ENCODE data around the gene EFS.
A peak's percentile ranks its signal among the peaks of the same experiment; 100 is the strongest.

EFS gene

DNA sequence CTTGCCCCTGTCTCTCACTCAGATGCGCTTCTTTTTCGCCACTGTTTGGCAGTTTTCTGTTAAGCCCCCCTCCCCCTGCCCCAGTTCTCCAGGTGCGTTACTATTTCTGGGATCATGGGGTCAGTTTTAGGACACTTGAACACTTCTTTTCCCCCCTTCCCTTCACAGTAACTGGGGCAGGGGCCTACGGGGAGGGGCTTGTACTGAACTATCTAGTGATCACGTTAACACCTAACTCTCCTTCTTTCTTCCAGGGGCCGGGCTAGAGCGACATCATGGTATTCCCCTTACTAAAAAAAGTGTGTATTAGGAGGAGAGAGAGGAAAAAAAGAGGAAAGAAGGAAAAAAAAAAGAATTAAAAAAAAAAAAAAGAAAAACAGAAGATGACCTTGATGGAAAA lies 40.0 kb downstream of the EFS start:
- Histone ChIP-seq H3K9me3 (ENCODE audit: control insufficient read depth in 2 of 2, low read length in 2 of 2) (no peaks in the 10 kb centered on the region), H3K4me3 (ENCODE audit: low read length in 2 of 2) (no peak overlapping the region), H3K36me3 (ENCODE audit: control insufficient read depth in 2 of 2, insufficient read depth in 2 of 2, low read length in 2 of 2) (peaks cover 17 to 21% of the 10 kb centered on the region in 2 donors), H3K27ac (ENCODE audit: low read length) (no peak overlapping the region), H3K4me1 (ENCODE audit: control insufficient read depth, insufficient read depth, low read length) (peaks cover 20% of the 10 kb centered on the region), H3K9ac (ENCODE audit: low read length in 2 of 2) (no peak overlapping the region), H3K27me3 (ENCODE audit: control insufficient read depth in 1 of 2, insufficient read depth in 2 of 2, low read length in 2 of 2) (no peaks in the 10 kb centered on the region)

DNA sequence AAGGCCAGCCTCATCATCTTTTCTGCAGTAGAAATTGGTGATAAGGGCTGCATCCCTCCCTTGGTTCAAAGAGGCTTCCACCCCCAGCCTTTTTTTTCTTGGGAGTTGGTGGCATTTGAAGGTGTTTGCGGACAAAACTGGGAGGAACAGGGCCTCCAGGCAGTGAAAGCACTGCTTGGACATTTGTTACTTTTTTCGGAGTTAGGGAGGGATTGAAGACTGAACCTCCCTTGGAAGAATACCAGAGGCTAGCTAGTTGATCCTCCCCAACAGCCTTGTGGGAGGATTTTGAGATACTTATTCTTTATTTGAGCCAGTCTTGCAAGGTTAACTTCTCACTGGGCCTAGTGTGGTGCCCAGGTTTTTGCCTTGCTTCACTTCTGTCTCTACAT lies 40.5 kb downstream of the EFS start:
- Histone ChIP-seq H3K4me3 (ENCODE audit: low read length in 2 of 2) (no peak overlapping the region), H3K27ac (ENCODE audit: low read length) (no peak overlapping the region), H3K9me3 (ENCODE audit: control insufficient read depth in 2 of 2, low read length in 2 of 2) (no peaks in the 10 kb centered on the region)

DNA sequence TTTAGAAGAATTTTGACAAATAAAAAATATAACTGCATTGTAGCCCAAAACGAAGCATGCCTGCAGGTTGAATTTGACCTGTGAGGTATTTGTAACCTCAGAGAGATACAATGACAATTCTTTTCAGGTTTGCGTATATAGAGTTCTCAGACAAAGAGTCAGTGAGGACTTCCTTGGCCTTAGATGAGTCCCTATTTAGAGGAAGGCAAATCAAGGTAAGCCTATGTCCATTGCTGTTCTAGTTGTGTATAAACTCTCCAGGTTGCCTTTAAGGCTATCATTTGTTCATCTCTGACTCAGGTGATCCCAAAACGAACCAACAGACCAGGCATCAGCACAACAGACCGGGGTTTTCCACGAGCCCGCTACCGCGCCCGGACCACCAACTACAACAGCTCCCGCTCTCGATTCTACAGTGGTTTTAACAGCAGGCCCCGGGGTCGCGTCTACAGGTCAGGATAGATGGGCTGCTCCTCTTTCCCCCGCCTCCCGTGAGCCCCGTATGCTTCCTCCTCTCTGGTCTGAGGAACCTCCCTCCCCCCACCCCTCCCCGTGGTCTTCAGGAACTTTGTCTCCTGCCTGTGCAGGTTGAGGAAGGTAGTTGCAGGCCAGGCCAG lies 41.0 kb downstream of the EFS start:
- Histone ChIP-seq H3K4me3 (ENCODE audit: low read length in 2 of 2) (no peak overlapping the region), H3K36me3 (ENCODE audit: control insufficient read depth in 2 of 2, insufficient read depth in 2 of 2, low read length in 2 of 2) (peaks cover 17 to 21% of the 10 kb centered on the region in 2 donors), H3K4me1 (ENCODE audit: control insufficient read depth, insufficient read depth, low read length) (peaks cover 22% of the 10 kb centered on the region), H3K27me3 (ENCODE audit: control insufficient read depth in 1 of 2, insufficient read depth in 2 of 2, low read length in 2 of 2) (no peaks in the 10 kb centered on the region), H3K9me3 (ENCODE audit: control insufficient read depth in 2 of 2, low read length in 2 of 2) (no peaks in the 10 kb centered on the region), H3K9ac (ENCODE audit: low read length in 2 of 2) (no peak overlapping the region), H3K27ac (ENCODE audit: low read length) (no peak overlapping the region)

More for the DNA sequence above, 40.5 kb downstream of the EFS start:
- H3K4me1 ChIP-seq (ENCODE audit: control insufficient read depth, insufficient read depth, low read length), result peaks cover 22% of the 10 kb centered on the region
- H3K27me3 ChIP-seq (ENCODE audit: control insufficient read depth in 1 of 2, insufficient read depth in 2 of 2, low read length in 2 of 2), result no peaks in the 10 kb centered on the region
- H3K36me3 ChIP-seq (ENCODE audit: control insufficient read depth in 2 of 2, insufficient read depth in 2 of 2, low read length in 2 of 2), result peaks cover 17 to 21% of the 10 kb centered on the region in 2 donors
- no peak overlapping the region for H3K9ac ChIP-seq (ENCODE audit: low read length in 2 of 2)

DNA sequence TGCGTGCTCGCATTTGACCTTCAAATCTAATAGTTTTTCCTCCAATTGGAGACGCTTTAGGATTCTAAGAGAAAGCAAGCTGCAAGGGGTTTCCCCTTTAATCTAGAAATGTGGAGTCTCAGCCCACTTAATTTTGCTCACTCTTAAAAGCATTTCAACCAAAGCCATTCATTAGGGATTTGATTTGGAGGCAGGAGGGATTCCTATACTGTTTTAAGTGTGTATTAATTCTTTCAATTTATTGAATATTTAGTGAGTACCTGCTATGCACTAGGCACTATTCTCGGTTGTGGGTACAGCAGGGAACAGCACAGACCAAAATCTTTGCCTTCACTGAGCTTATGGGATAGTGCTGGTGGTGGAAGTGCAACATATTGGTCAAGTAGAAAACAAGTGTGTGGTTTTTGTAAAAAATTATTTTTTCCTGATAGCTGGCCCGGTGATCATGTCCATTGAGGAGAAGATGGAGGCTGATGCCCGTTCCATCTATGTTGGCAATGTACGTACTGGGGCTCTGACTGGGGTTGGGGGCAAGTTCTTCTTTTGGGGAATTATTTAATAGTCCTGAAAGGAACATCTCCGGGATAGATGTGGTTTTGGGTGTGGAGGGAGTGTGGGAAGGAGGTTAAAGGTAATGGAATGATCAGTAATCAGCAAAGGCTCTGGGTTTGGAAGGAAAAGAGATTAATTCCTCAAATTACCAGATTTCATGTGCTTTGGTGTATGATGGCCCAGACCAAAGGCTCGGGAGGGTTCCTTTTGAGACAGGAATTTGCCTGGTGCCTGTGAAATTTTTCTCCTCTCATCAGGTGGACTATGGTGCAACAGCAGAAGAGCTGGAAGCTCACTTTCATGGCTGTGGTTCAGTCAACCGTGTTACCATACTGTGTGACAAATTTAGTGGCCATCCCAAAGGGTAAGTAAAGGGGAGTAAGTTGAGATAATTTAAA lies 42.1 kb downstream of the EFS start:
- Histone ChIP-seq H3K9ac (ENCODE audit: low read length in 2 of 2) (peak overlapping the region; percentile 89 to 93), H3K36me3 (ENCODE audit: control insufficient read depth in 2 of 2, insufficient read depth in 2 of 2, low read length in 2 of 2) (peaks cover 17 to 21% of the 10 kb centered on the region in 2 donors), H3K4me1 (ENCODE audit: control insufficient read depth, insufficient read depth, low read length) (peaks cover 22% of the 10 kb centered on the region), H3K27me3 (ENCODE audit: control insufficient read depth in 1 of 2, insufficient read depth in 2 of 2, low read length in 2 of 2) (no peaks in the 10 kb centered on the region), H3K27ac (ENCODE audit: low read length) (peak overlapping the region; percentile 60), H3K4me3 (ENCODE audit: low read length in 2 of 2) (peak overlapping the region; percentile 86 to 92), H3K9me3 (ENCODE audit: control insufficient read depth in 2 of 2, low read length in 2 of 2) (no peaks in the 10 kb centered on the region)

DNA sequence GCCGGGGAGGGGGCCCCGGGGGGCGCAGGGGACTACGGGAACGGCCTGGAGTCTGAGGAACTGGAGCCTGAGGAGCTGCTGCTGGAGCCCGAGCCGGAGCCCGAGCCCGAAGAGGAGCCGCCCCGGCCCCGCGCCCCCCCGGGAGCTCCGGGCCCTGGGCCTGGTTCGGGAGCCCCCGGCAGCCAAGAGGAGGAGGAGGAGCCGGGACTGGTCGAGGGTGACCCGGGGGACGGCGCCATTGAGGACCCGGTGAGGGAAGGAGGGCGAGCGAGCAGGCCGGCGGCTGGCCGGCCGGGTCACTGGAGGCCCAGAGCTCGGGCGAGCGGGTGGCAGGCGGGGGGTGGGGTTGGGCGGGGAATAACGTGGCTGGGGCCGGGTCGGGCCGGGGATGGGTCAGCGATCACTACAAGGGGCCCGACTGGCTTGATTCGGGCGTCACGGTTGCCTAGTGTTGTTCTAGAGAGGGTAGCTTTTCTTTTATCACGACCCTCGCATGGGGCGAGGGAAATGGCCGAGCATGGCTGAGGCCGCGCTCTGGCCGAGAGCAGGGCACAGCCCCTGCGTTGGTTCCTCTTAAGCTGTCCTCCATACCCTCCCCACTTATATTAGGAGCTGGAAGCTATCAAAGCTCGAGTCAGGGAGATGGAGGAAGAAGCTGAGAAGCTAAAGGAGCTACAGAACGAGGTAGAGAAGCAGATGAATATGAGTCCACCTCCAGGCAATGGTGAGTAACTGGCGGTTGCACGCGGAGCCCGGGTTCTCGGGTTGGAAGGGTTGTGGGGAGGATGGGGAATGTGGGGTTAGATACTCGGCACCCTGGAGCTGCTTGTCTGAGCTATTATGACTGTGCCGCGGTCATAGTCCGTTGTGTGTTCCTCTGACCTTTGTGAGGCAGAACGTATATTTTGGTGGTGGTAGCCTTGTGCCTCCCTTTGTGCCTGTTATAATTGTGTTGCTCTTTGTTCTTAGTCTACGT lies 43.1 kb downstream of the EFS start:
- peaks cover 22% of the 10 kb centered on the region for H3K4me1 ChIP-seq (ENCODE audit: control insufficient read depth, insufficient read depth, low read length)
- H3K9ac ChIP-seq (ENCODE audit: low read length in 2 of 2), result peak overlapping the region; percentile 89 to 93
- peak overlapping the region; percentile 67 for H3K27ac ChIP-seq (ENCODE audit: low read length)
- H3K36me3 ChIP-seq (ENCODE audit: control insufficient read depth in 2 of 2, insufficient read depth in 2 of 2, low read length in 2 of 2), result peaks cover 17 to 21% of the 10 kb centered on the region in 2 donors
- no peaks in the 10 kb centered on the region for H3K27me3 ChIP-seq (ENCODE audit: control insufficient read depth in 1 of 2, insufficient read depth in 2 of 2, low read length in 2 of 2)
- no peaks in the 10 kb centered on the region for H3K9me3 ChIP-seq (ENCODE audit: control insufficient read depth in 2 of 2, low read length in 2 of 2)
- peak overlapping the region; percentile 86 to 92 for H3K4me3 ChIP-seq (ENCODE audit: low read length in 2 of 2)

DNA sequence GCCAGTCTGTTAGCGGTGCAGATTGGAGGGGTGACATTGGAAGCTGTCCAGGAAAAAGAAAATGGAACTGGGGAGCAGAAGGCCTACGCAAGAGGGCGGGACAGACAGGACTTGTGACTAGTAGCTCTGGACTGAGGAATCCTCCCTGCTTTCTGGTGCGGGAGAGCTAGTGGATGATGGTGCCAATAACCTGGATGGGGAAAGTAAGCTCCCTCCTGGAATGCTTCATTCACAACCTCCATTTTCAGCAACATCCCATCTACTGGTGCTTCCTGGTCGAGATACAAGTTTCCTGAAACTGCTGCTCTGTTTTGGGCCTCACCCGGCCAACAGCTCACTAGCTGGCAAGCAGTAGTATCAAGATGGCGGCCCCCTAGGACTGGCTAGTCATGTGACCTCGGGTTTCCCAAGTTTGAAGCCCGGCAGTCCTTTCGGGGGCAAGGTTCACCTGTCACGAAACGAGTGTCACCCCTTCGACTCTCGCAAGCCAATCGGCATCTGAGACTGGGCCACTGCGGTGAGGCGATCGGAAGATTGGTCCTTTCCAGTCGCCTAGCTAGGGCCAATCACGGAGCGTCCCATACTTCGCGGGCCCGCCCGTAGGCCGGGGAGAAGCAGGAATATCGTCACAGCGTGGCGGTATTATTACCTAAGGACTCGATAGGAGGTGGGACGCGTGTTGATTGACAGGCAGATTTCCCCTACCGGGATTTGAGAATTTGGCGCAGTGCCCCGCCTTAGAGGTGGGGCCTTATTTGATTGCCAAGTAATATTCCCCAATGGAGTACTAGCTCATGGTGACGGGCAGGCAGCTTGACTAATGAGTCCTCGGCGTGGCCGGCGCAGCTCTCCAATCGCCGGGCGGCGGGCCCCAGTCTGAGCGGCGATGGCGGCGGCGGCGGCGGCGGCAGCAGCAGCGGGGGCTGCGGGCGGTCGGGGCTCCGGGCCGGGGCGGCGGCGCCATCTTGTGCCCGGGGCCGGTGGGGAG lies 44.1 kb downstream of the EFS start, which contains the start of gene PABPN1:
TSS of gene PABPN1 (plus strand) at position 874 of the 988 bp plus-strand sequence. CDS start at position 887, 13 bp downstream.
- peaks cover 17 to 21% of the 10 kb centered on the region in 2 donors for H3K36me3 ChIP-seq (ENCODE audit: control insufficient read depth in 2 of 2, insufficient read depth in 2 of 2, low read length in 2 of 2)
- H3K4me3 ChIP-seq (ENCODE audit: low read length in 2 of 2), result peak within 1 kb of the TSS; percentile 86 to 92
- peak within 1 kb of the TSS; percentile 90 to 93 for H3K9ac ChIP-seq (ENCODE audit: low read length in 2 of 2)
- H3K4me1 ChIP-seq (ENCODE audit: control insufficient read depth, insufficient read depth, low read length), result peaks cover 22% of the 10 kb centered on the region
- H3K9me3 ChIP-seq (ENCODE audit: control insufficient read depth in 2 of 2, low read length in 2 of 2), result no peaks in the 10 kb centered on the region
- peak within 1 kb of the TSS; percentile 98 for H3K27ac ChIP-seq (ENCODE audit: low read length)
- no peaks in the 10 kb centered on the region for H3K27me3 ChIP-seq (ENCODE audit: control insufficient read depth in 1 of 2, insufficient read depth in 2 of 2, low read length in 2 of 2)

DNA sequence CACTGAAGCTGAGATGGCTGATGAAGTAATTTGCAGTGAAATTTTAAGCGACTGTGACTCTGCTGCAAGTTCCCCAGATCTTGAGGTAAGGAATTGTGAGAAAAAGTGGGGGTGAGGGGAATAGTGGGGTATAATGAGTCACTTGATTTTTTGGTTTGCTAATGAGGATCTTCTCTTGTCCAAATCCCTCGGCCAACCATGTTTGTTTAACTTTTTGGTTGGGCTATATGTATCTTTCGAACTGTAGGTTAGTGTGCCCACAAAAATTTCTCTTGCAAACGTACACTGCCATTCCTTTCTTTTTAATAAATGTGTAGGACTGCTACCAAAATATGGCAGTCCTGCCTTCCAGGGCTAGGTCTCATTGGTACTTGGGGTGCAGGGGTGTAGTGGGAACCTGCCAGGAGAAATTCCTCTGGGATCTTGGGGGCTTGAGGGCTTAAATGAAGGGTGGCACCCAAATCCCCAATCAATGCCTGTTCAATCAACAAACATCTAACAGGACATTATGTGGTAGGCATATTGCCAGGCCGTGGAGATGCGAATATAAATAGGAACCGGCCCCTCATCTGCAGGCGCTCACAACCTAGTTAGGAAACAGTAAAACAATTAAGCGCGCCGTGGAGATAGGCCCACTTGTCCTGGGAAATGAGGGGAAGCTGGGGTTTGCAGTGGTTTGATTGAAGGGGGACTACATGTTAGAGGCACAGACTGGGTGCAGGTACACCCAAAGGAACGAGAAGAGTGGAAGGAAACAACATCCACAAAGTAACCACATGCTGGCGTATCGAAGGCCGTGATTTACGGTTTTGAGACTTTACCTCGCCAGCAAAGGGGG lies 45.0 kb downstream of the EFS start:
- H3K4me1 ChIP-seq (ENCODE audit: control insufficient read depth, insufficient read depth, low read length), result peaks cover 22% of the 10 kb centered on the region
- H3K4me3 ChIP-seq (ENCODE audit: low read length in 2 of 2), result peak overlapping the region; percentile 48 to 80
- H3K27ac ChIP-seq (ENCODE audit: low read length), result peak overlapping the region; percentile 98
- H3K27me3 ChIP-seq (ENCODE audit: control insufficient read depth in 1 of 2, insufficient read depth in 2 of 2, low read length in 2 of 2), result no peaks in the 10 kb centered on the region
- H3K9ac ChIP-seq (ENCODE audit: low read length in 2 of 2), result peak overlapping the region; percentile 39 to 90
- no peaks in the 10 kb centered on the region for H3K9me3 ChIP-seq (ENCODE audit: control insufficient read depth in 2 of 2, low read length in 2 of 2)
- peaks cover 17 to 20% of the 10 kb centered on the region in 2 donors for H3K36me3 ChIP-seq (ENCODE audit: control insufficient read depth in 2 of 2, insufficient read depth in 2 of 2, low read length in 2 of 2)

DNA sequence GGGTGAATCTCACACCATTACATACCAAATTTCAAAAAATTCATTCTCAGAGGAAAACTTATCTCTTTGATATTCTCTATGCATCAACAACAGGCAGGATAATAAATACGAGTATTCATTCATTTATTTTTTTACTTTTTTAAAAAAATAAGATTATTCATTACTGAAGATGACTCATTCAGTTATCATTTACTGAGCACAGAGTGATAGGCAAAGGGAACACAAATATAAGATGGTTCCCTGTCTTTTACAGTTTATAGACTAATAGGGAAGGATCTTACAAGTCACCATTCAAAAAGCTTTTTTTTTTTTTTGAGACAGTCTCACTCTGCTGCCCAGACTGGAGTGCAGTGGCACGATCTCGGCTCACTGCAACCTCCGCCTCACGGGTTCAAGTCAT lies 48.7 kb downstream of the EFS start:
- no peak overlapping the region for H3K9ac ChIP-seq (ENCODE audit: low read length in 2 of 2)
- no peaks in the 10 kb centered on the region for H3K27me3 ChIP-seq (ENCODE audit: control insufficient read depth in 1 of 2, insufficient read depth in 2 of 2, low read length in 2 of 2)
- no peaks in the 10 kb centered on the region for H3K36me3 ChIP-seq (ENCODE audit: control insufficient read depth in 2 of 2, insufficient read depth in 2 of 2, low read length in 2 of 2)
- H3K4me3 ChIP-seq (ENCODE audit: low read length in 2 of 2), result no peak overlapping the region
- H3K9me3 ChIP-seq (ENCODE audit: control insufficient read depth in 2 of 2, low read length in 2 of 2), result no peaks in the 10 kb centered on the region
- H3K27ac ChIP-seq (ENCODE audit: low read length), result no peak overlapping the region
- peaks cover 9% of the 10 kb centered on the region for H3K4me1 ChIP-seq (ENCODE audit: control insufficient read depth, insufficient read depth, low read length)

DNA sequence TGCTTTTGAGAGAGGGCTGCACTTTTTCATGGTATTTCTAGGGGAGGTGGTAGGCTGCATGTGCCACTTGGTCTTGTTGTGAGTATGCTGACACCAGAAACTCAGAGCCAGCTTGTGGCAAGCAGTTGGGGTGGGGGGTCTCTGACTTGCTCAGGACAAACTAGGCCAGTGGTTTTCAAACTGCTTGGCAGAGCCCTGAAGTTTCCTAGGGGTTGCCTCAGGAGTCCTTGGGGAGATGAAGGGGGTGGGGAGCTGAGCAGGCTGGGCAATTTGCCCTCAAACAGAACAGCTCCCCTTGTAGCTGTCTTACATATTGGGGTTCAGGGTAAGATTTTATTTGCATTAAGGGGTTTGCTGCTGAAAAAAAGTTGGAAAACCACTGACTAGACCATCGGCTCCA lies 54.4 kb downstream of the EFS start:
- no peak overlapping the region for H3K27ac ChIP-seq (ENCODE audit: low read length)
- H3K4me1 ChIP-seq (ENCODE audit: control insufficient read depth, insufficient read depth, low read length), result peaks cover 37% of the 10 kb centered on the region
- H3K27me3 ChIP-seq (ENCODE audit: control insufficient read depth in 1 of 2, insufficient read depth in 2 of 2, low read length in 2 of 2), result no peaks in the 10 kb centered on the region
- no peaks in the 10 kb centered on the region for H3K9me3 ChIP-seq (ENCODE audit: control insufficient read depth in 2 of 2, low read length in 2 of 2)
- H3K9ac ChIP-seq (ENCODE audit: low read length in 2 of 2), result no peak overlapping the region
- H3K36me3 ChIP-seq (ENCODE audit: control insufficient read depth in 2 of 2, insufficient read depth in 2 of 2, low read length in 2 of 2), result peaks cover 20 to 27% of the 10 kb centered on the region in 2 donors
- no peak overlapping the region for H3K4me3 ChIP-seq (ENCODE audit: low read length in 2 of 2)
